ENCODE results near the gene LYAR. TPM values are rescaled to one million over a fixed set of nuclear protein-coding genes. Genes with fewer than 3 reads are reported as not detected.

LYAR gene, protein sequence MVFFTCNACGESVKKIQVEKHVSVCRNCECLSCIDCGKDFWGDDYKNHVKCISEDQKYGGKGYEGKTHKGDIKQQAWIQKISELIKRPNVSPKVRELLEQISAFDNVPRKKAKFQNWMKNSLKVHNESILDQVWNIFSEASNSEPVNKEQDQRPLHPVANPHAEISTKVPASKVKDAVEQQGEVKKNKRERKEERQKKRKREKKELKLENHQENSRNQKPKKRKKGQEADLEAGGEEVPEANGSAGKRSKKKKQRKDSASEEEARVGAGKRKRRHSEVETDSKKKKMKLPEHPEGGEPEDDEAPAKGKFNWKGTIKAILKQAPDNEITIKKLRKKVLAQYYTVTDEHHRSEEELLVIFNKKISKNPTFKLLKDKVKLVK
- total RNA-seq, result 10 to 100 TPM in 1 of 2 donors, 1 to 10 TPM in 1; 7.2 to 25.6 TPM

DNA sequence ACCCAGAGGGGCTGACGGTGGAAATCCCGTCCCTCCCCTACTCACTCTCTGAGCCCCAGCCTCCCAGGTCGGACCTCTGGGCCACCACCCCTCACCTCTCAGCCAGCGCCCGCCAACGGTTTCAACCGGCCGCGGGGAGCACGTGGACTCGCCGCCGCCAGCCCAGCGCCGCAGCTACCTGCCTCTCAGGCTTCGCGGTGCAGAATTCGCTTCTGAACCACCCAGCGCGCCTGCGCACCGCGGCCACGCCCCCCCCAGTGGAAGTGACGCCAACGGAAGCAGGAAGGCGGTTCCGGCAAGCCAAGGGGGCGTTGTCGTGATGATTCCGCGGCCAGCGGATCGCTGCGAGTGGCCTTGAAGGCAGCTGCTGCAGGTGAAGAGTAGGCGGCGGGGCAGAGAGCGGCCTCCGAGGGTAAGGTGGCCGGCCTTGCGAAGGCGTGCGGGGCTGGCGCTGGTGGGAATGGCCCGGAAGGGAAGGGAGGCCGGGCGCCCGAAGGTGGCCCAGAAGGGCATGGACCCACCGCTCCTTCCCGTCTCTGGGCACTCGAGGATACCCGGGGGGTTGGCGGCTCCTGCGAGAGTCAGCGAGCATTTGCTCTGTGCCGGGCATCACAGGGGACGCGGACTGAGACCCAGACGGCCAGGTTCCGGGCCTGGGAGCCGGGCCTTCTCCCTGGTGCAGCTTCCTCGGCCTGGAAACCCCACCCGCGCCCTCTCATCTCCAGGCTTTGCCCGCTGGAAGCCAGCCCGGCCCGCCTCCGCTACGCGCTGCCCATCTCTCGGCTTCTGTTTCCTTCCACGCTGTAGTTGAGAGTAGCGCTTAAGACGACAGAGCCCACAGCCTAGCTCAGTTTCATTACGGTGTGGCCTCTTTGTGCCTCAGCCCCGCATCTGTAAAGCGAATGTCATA is at the start of gene LYAR, which contains the start of gene ZBTB49:
TSS of gene LYAR (minus strand) at position 214 of the 910 bp plus-strand sequence. CDS start 6,412 bp downstream, outside the sequence.
TSS of gene ZBTB49 (plus strand) at position 311 of the 910 bp plus-strand sequence. CDS start 9,695 bp downstream, outside the sequence.

DNA sequence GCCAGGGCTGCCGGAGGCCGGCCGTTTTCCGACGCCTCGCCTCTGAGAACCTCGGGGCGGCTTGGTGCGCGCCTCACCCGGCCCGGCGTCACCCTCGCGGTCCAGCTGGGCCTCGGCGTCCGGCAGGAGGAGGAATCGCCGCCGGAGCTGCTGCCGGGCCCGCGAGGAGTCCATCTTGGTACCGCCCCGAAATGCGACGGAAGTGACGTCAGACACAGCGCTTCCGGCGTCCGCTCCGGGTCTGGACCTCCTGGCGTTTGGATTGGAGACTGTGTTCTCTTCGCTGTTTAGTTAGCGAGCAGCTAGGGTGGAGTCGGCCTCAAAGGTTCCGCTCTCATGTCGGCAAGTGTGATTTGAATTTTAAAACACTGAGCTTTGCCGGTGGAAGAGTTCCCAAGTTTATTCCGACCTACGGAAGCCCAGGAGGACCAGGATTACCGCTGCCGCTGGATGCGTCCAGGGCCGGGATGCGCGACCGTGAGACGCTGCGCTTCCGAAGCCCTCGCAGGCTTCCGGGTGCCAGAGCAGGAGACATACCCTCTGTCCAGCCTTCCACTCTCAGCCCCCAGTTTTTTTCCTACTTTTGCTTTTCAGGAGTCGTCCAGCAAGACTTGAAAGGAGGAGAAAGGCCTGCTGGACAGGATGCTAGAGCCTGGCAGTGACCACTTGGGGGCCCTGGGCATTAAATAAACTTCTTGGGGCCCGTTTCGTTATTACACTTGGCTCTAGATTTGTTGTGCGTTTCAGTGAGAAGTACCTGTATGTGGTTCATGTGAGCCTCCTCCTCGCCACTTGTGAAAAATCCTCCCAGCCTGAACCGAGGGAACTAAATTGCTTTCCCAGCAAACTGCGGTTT is 41.7 kb downstream of the LYAR start, which contains the start of gene TMEM128:
TSS of gene TMEM128 (minus strand) at position 195 of the 856 bp plus-strand sequence. CDS start at position 174, 21 bp downstream.

DNA sequence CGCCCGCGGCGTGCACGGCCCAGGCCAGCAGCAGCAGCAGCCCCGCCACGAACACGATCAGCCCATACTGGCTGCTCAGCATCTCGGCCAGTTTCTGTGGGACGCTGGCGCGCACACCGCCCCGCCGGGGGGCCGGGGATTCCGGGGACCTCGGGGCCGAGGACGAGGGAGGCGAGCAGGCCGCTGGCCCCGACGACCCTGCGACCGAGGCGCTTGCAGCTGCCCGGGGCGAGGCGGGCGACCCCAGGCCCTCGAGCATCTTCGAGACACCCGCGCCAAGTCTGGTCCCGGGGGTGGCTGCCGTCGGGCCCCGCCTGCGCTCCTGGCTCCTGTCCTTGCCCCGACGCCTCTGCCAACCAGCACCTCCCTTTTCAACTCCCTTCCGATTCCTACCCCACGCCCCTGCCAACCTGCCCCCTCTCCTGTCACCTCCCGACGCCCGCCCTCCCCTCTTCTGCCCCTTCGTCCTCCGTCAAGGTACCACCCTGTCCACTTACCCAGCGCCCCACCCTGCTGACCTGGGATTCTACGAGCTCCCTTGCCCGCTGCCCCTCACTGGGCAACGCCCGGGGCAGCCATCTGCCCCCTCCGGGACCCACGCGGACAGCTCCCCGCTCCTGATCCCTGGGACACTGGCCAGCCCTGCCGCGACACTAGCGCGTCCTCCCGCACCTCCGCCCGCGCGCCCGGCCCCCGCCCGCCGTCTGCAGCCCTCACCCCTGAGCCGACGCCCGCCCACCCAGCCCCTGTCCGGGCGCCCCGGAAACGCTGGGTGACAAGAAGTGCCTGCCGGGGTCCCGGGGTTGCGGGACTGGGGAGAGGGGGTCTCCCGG is 63.1 kb downstream of the LYAR start, which contains the start of gene OTOP1:
TSS of gene OTOP1 (minus strand) at position 324 of the 833 bp plus-strand sequence. CDS start at position 259, 65 bp downstream.

Other genes starting within 250 kb of the LYAR start
- not detected for gene OTOP1, start 63.2 kb downstream of the LYAR start, total RNA-seq
- 10 to 100 TPM; 23.1 to 27.0 TPM for gene TMEM128, start 41.9 kb downstream of the LYAR start, total RNA-seq
- 1 to 10 TPM; 3.8 to 9.0 TPM for gene ZBTB49, start 97 bp upstream of the LYAR start, total RNA-seq
- 10 to 100 TPM; 46.8 to 75.3 TPM for gene NSG1, start 96.9 kb upstream of the LYAR start, total RNA-seq

All from melanocyte of skin (primary cell).